OCI-LY3 (cell line): ENCODE measurements around the gene RPRML.

Experiments
- EZH2phosphoT487 ChIP-seq: fragments of 200-600 bp; shearing (Covaris generic); IDR thresholded peaks from 2 replicates; pipeline ENCODE4 v1.6.1; 2018; ENCODE audit warnings: antibody characterized with exemption, mixed run types, low read depth
- TF ChIP-seq, protein P1 (sequence below): fragments of 200-600, 300-600 bp; sonication (generic); IDR thresholded peaks from 2 replicates; pipeline ENCODE4 v1.5.1; 2014; ENCODE audit warnings: antibody characterized with exemption, low read length, low read depth

DNA sequence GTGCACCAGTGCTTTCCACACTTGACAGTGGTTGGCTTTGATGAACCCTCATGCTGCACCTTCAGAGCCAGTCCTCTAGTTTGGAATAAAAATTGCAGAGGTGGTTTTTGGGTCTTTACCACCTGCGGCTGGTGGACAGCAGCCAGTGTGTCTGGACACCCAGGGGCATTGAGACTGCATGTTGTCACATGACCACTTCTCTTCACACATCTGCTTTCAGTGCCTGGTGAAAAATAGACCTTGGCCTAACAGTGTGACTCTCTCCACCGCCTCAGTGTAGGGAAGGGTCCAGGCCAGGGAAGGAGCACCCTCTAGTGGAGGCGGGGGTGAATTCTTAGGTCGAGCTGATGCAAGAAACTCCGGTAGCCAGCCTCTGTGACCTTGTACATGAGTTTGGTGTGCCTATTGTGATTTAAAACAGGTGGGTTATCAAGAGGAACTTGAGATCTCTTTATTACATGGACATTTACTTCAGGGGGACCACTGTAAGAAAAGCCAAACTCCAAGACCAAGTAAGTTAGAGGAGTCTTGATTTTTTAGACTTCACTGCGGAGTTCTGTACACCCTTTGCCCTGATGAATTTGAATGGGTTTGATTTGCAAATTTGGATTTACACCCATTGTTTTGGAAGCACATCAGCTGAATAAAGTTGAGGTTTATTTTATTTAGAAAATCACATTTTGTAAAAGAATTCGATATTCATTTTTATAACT is 38.2 kb downstream of the RPRML start:
- TF ChIP-seq, protein P1, sequence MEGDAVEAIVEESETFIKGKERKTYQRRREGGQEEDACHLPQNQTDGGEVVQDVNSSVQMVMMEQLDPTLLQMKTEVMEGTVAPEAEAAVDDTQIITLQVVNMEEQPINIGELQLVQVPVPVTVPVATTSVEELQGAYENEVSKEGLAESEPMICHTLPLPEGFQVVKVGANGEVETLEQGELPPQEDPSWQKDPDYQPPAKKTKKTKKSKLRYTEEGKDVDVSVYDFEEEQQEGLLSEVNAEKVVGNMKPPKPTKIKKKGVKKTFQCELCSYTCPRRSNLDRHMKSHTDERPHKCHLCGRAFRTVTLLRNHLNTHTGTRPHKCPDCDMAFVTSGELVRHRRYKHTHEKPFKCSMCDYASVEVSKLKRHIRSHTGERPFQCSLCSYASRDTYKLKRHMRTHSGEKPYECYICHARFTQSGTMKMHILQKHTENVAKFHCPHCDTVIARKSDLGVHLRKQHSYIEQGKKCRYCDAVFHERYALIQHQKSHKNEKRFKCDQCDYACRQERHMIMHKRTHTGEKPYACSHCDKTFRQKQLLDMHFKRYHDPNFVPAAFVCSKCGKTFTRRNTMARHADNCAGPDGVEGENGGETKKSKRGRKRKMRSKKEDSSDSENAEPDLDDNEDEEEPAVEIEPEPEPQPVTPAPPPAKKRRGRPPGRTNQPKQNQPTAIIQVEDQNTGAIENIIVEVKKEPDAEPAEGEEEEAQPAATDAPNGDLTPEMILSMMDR = peak; percentile 72
- TF ChIP-seq EZH2phosphoT487 = no peak
